GM12878 (cell line): ENCODE data around the gene CWC27. TPM values are rescaled to one million over a fixed set of nuclear protein-coding genes. Genes with fewer than 3 reads are reported as not detected.

Experiments
- ATAC-seq: fragments of 200-7000 bp; cut with Tn5 transposase; 3 replicates; pipeline ENCODE4 v1.9.1; 2020; ENCODE audit warnings: mild to moderate bottlenecking, moderate library complexity
- BruUV-seq: library from RNA; stranded (reverse); fragments of 400-500 nt; replicated peaks from 2 replicates; lab custom pipeline; 2021; lab: Mats Ljungman, UMichigan
- CTCF ChIA-PET: fragments of 300-600 bp; sonication (Branson Sonifier 250); formaldehyde crosslinking; extraction: SDS; loops from one replicate; lab custom pipeline; 2021; ENCODE audit warnings: inconsistent platforms; lab: Yijun Ruan, JAX
- POLR2A ChIA-PET: fragments of 350-600 bp; formaldehyde crosslinking; extraction: SDS; loops from one replicate; lab custom pipeline; 2021; ENCODE audit warnings: inconsistent platforms; lab: Charles Lee
- RAD21 ChIA-PET: fragments of 300-600 bp; sonication (Branson Sonifier 250); formaldehyde crosslinking; loops from one replicate; lab custom pipeline; 2023; ENCODE audit warnings: antibody characterized with exemption; ENCODE audit not compliant: unreplicated experiment; lab: Charles Lee
- SMC1A ChIA-PET: fragments of 300-600 bp; sonication (Branson Sonifier 250); formaldehyde crosslinking; loops from one replicate; lab custom pipeline; 2023; ENCODE audit not compliant: unreplicated experiment, uncharacterized antibody; lab: Charles Lee
- DNase-seq: peaks from one replicate; pipeline ENCODE4 v3.0.0-alpha.2; 2011; ENCODE audit warnings: low read depth, low spot score
- FAIRE-seq: peaks from 3 replicates; lab custom pipeline; 2011; peaks lifted over from hg19 to GRCh38; lab: Jason Lieb, UNC
- H2AFZ ChIP-seq: 2 replicates; pipeline ENCODE4 v1.6.0; 2011; ENCODE audit warnings: low read depth, low read length, control low read depth; ENCODE audit not compliant: control insufficient read depth
- H3K27ac ChIP-seq: 2 replicates; pipeline ENCODE4 v1.5.1; 2011; ENCODE audit warnings: control low read depth; ENCODE audit not compliant: control insufficient read depth, insufficient read depth
- H3K27me3 ChIP-seq, 2 experiments: replicated peaks in 1 of 2; 2 replicates each; pipeline versions ENCODE4 v1.6.0 to v1.6.1; 2011; ENCODE audit warnings: low read length in 1 of 2; ENCODE audit not compliant: control insufficient read depth in 2 of 2, insufficient read depth in 2 of 2
- H3K36me3 ChIP-seq, 2 experiments: 2 replicates each; pipeline ENCODE4 v1.5.1; 2011; ENCODE audit warnings: low read length in 1 of 2; ENCODE audit not compliant: control insufficient read depth in 2 of 2, insufficient read depth in 2 of 2
- H3K4me1 ChIP-seq: 2 replicates; pipeline ENCODE4 v1.6.1; 2011; ENCODE audit warnings: mild to moderate bottlenecking, low read length, moderate library complexity, mixed read lengths; ENCODE audit not compliant: control insufficient read depth, insufficient read depth
- H3K4me2 ChIP-seq: 2 replicates; pipeline ENCODE4 v1.6.0; 2011; ENCODE audit warnings: control low read depth; ENCODE audit not compliant: control insufficient read depth, insufficient read depth
- H3K4me3 ChIP-seq: fragments of 200-600 bp; sonication (generic); 2 replicates; pipeline ENCODE4 v1.5.1; 2016
- H3K79me2 ChIP-seq: 2 replicates; pipeline ENCODE4 v1.6.0; 2011; ENCODE audit warnings: low read length; ENCODE audit not compliant: control insufficient read depth, insufficient read depth
- H3K9ac ChIP-seq: 2 replicates; pipeline ENCODE4 v1.8.0; 2011; ENCODE audit warnings: low read length, control low read depth, mixed read lengths; ENCODE audit not compliant: control insufficient read depth, insufficient read depth
- H3K9me3 ChIP-seq: replicated peaks from 3 replicates; pipeline ENCODE4 v1.5.1; 2011; ENCODE audit warnings: mild to moderate bottlenecking, low read length; ENCODE audit not compliant: control insufficient read depth, insufficient read depth
- H4K20me1 ChIP-seq: 2 replicates; pipeline ENCODE4 v1.6.0; 2011; ENCODE audit not compliant: control insufficient read depth, insufficient read depth
- CBFB ChIP-seq: IDR thresholded peaks from 2 replicates; pipeline ENCODE4 v1.6.1; 2016; ENCODE audit warnings: antibody characterized with exemption, low read depth
- CEBPB ChIP-seq, 2 experiments: fragments of 150-350 bp in 1 of 2; IDR thresholded peaks; 2 replicates each; pipeline ENCODE4 v1.6.1; 2012 to 2014; ENCODE audit warnings: low read depth in 2 of 2, low read length in 2 of 2, borderline replicate concordance in 1 of 2, inconsistent platforms in 1 of 2
- EED ChIP-seq: sonication (generic); IDR thresholded peaks from 2 replicates; pipeline ENCODE4 v1.6.1; 2016; ENCODE audit warnings: antibody characterized with exemption, low read depth
- FOXK2 ChIP-seq: fragments of 450-650 bp; IDR thresholded peaks from 2 replicates; pipeline ENCODE4 v1.6.1; 2017; ENCODE audit warnings: mild to moderate bottlenecking, moderate library complexity
- HCFC1 ChIP-seq: fragments of 150-350 bp; IDR thresholded peaks from 2 replicates; pipeline ENCODE4 v1.6.1; 2014; ENCODE audit warnings: low read length
- IKZF1 ChIP-seq: fragments of 450-650 bp; conservative IDR thresholded peaks from 2 replicates; pipeline ENCODE4 v1.6.1; 2017; ENCODE audit warnings: antibody characterized with exemption, mild to moderate bottlenecking
- MTA3 ChIP-seq: IDR thresholded peaks from 2 replicates; pipeline ENCODE4 v1.6.1; 2012; ENCODE audit warnings: low read length, inconsistent platforms, borderline replicate concordance
- RCOR1 ChIP-seq: conservative IDR thresholded peaks from 2 replicates; pipeline ENCODE4 v1.6.1; 2012; ENCODE audit warnings: low read depth, low read length, improper control_type of control experiment
- ZBED1 ChIP-seq: IDR thresholded peaks from 2 replicates; pipeline ENCODE4 v1.6.1; 2016; ENCODE audit warnings: borderline replicate concordance
- WGBS: methylation state at CpG from one replicate; pipeline ENCODE4 v1.1.6; 2016; ENCODE audit warnings: low lambda C conversion rate; ENCODE audit not compliant: insufficient replicate concordance, insufficient coverage; ENCODE audit errors: missing lambda C conversion rate; 5-methylcytosine and 5-hydroxymethylcytosine counted together
- in situ Hi-C: fragments of 300-500 bp; cut with MboI; formaldehyde crosslinking; loops from 9 replicates; pipeline ENCODE4 v1.14.3; 2018; ENCODE audit warnings: mixed read lengths
- intact Hi-C: fragments of 100-400 bp; cut with micrococcal nuclease; formaldehyde crosslinking; loops from one replicate; pipeline ENCODE4 v1.14.2; 2022; ENCODE audit not compliant: unreplicated experiment
- polyA plus RNA-seq, 11 experiments: library from polyadenylated mRNA; depleted of rRNA in 4 of 11; unstranded in 6 of 11; stranded (reverse) in 5 of 11; fragments of >200 nt; fragmentation: Nextera tagmentation in 4 of 11; fragmentation: Illumina TruSeq in 1 of 11; extraction: Ambion mirVana in 4 of 11; extraction: Trizol in 1 of 11; gene quantifications; 1 replicate in 1 of 11; 2 replicates in 10 of 11; pipeline versions ENCODE4 v1.2.1 to v1.2.3, GENCODE V29; 2011 to 2016; ENCODE audit warnings: inconsistent platforms in 2 of 11, missing spikeins in 2 of 11, low read depth in 1 of 11
- total RNA-seq, 4 experiments: library from RNA; depleted of rRNA in 3 of 4; stranded (reverse); fragments of >200 nt in 3 of 4; fragmentation: Illumina TruSeq in 1 of 4; extraction: Trizol in 1 of 4; gene quantifications; 2 replicates each; pipeline versions ENCODE4 v1.2.1 to v1.2.3, GENCODE V29; 2013 to 2021
- TF ChIP-seq, protein P1 (sequence below): IDR thresholded peaks from 2 replicates; pipeline ENCODE4 v1.6.1; 2012; ENCODE audit warnings: improper control_type of control experiment, low read depth, low read length; ENCODE audit not compliant: insufficient replicate concordance
- TF ChIP-seq, protein P2 (sequence below): IDR thresholded peaks from 2 replicates; pipeline ENCODE4 v1.6.1; 2012; ENCODE audit warnings: low read depth, low read length, improper control_type of control experiment

CWC27 gene
- total and polyA plus RNA-seq, 10 of the 15 experiments (the other 5 are each of a cell fraction or from before 2014, with no cell fraction given), result 21.7 to 61.9 (median 47.0) TPM

DNA sequence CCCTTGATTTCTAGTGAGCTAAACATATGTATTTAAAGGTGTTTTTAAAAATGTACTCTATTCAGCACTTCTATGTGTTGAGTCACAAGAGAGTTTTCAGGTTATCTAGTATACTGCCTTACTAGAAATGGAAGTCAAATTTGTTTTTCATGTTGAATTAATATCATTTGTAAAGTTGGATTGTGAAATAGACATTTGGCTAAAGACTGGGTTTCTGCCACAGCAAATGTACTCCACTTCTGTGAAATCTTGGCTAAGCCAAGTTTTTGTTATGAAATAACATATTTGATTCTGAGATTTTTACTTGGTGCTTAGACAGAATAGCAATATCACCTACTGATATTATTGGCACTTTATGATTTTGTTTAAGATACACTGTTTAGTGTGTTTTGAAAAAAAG lies 106.0 kb downstream of the CWC27 start:
- no peak for DNase-seq

DNA sequence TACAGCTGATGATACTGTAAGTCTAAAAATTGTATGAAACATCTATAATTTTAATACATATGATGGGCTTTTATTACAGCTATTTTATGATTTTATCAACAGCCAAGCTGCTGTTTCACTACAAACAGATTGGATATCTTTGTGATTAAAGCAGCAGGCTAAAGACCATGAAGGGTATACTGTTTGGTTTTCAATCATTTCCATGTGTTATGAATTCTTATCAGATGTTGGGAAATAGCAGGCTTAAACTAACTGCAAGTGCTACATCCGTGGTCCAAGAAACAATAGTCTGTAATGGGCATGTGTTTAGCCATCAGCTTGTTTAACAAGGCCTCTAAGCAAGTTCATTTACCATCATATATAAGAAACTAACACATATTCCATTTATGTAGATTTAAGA lies 107.5 kb downstream of the CWC27 start:
- no peaks in the 10 kb centered on the region for H3K79me2 ChIP-seq
- H3K27ac ChIP-seq, result no peak overlapping the region
- H3K4me3 ChIP-seq, result no peak overlapping the region
- no peak overlapping the region for H2AFZ ChIP-seq
- FAIRE-seq, result no peak
- no peaks in the 10 kb centered on the region for H3K4me1 ChIP-seq
- no peak for ATAC-seq
- ChIA-PET SMC1A (no interaction called here), POLR2A (no interaction called here), CTCF (no interaction called here)
- H3K9ac ChIP-seq, result no peak overlapping the region
- WGBS, result 94% methylated on average over 1 of the region's 1 CpG
- no peak for DNase-seq
- H3K4me2 ChIP-seq, result no peak overlapping the region
- H3K36me3 ChIP-seq, result no peaks in the 10 kb centered on the region
- no TSS peak for BruUV-seq
- TF ChIP-seq, protein P1, sequence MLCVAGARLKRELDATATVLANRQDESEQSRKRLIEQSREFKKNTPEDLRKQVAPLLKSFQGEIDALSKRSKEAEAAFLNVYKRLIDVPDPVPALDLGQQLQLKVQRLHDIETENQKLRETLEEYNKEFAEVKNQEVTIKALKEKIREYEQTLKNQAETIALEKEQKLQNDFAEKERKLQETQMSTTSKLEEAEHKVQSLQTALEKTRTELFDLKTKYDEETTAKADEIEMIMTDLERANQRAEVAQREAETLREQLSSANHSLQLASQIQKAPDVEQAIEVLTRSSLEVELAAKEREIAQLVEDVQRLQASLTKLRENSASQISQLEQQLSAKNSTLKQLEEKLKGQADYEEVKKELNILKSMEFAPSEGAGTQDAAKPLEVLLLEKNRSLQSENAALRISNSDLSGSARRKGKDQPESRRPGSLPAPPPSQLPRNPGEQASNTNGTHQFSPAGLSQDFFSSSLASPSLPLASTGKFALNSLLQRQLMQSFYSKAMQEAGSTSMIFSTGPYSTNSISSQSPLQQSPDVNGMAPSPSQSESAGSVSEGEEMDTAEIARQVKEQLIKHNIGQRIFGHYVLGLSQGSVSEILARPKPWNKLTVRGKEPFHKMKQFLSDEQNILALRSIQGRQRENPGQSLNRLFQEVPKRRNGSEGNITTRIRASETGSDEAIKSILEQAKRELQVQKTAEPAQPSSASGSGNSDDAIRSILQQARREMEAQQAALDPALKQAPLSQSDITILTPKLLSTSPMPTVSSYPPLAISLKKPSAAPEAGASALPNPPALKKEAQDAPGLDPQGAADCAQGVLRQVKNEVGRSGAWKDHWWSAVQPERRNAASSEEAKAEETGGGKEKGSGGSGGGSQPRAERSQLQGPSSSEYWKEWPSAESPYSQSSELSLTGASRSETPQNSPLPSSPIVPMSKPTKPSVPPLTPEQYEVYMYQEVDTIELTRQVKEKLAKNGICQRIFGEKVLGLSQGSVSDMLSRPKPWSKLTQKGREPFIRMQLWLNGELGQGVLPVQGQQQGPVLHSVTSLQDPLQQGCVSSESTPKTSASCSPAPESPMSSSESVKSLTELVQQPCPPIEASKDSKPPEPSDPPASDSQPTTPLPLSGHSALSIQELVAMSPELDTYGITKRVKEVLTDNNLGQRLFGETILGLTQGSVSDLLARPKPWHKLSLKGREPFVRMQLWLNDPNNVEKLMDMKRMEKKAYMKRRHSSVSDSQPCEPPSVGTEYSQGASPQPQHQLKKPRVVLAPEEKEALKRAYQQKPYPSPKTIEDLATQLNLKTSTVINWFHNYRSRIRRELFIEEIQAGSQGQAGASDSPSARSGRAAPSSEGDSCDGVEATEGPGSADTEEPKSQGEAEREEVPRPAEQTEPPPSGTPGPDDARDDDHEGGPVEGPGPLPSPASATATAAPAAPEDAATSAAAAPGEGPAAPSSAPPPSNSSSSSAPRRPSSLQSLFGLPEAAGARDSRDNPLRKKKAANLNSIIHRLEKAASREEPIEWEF, result no peak
- TF ChIP-seq, protein P2, sequence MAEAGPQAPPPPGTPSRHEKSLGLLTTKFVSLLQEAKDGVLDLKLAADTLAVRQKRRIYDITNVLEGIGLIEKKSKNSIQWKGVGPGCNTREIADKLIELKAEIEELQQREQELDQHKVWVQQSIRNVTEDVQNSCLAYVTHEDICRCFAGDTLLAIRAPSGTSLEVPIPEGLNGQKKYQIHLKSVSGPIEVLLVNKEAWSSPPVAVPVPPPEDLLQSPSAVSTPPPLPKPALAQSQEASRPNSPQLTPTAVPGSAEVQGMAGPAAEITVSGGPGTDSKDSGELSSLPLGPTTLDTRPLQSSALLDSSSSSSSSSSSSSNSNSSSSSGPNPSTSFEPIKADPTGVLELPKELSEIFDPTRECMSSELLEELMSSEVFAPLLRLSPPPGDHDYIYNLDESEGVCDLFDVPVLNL, result no peak
- TF ChIP-seq RCOR1 (no peak), ZBED1 (no peak), HCFC1 (no peak)
- TF ChIP-seq, all 136 proteins: peak for 0
- Histone ChIP-seq H4K20me1 (no peaks in the 10 kb centered on the region), H3K27me3 (no peaks in the 10 kb centered on the region), H3K9me3 (no peaks in the 10 kb centered on the region)
- in situ Hi-C loops (no loop called here), intact Hi-C loops (no loop called here)
- RAD21 ChIA-PET, result no interaction called here

More for the DNA sequence above, 106.0 kb downstream of the CWC27 start:
- Histone ChIP-seq H3K27ac (no peak overlapping the region), H3K9me3 (no peaks in the 10 kb centered on the region), H3K4me1 (no peaks in the 10 kb centered on the region), H2AFZ (no peak overlapping the region), H3K4me2 (no peak overlapping the region), H3K79me2 (no peaks in the 10 kb centered on the region), H3K4me3 (no peak overlapping the region)
- ChIA-PET RAD21 (no interaction called here), POLR2A (no interaction called here), SMC1A (no interaction called here)
- no TSS peak for BruUV-seq
- intact Hi-C loops (no loop called here), in situ Hi-C loops (no loop called here)
- ATAC-seq, result no peak
- no peak for TF ChIP-seq IKZF1
- TF ChIP-seq CEBPB (IDR thresholded peaks at IDR 0.05; ENCODE audit: borderline replicate concordance in 1 of 2, low read depth in 2 of 2, low read length in 2 of 2), result no peak
- no peak for TF ChIP-seq CBFB
- no peak for TF ChIP-seq EED
- no peak for TF ChIP-seq MTA3
- TF ChIP-seq FOXK2, result no peak
- TF ChIP-seq, all 136 proteins: peak for 0
- no peaks in the 10 kb centered on the region for H3K36me3 ChIP-seq
- FAIRE-seq, result no peak
- CTCF ChIA-PET, result no interaction called here
- no peaks in the 10 kb centered on the region for H4K20me1 ChIP-seq
- no peaks in the 10 kb centered on the region for H3K27me3 ChIP-seq
- H3K9ac ChIP-seq, result no peak overlapping the region
